NCI-H510A (cell line): Measurements from ENCODE around the gene LDLRAD4.

Experiments
- DNase-seq: peaks from one replicate; lab custom pipeline; 2025; lab: John Stamatoyannopoulos, UW

The LDLRAD4 gene

GRCh38 chr18:13514558-13514957 is 296.0 kb downstream of the LDLRAD4 start:
- DNase-seq: no peak

- DNase-seq: no peak
Observed at GRCh38 chr18:13516855-13517254, 298.3 kb downstream of the LDLRAD4 start.

GRCh38 chr18:13517369-13517768 is 298.8 kb downstream of the LDLRAD4 start:
- DNase-seq: no peak

GRCh38 chr18:13518382-13518781 is 299.8 kb downstream of the LDLRAD4 start:
- DNase-seq: no peak

- DNase-seq: no peak
Observed at GRCh38 chr18:13520306-13520705, 301.7 kb downstream of the LDLRAD4 start.

- DNase-seq: no peak
Observed at GRCh38 chr18:13520741-13521140, 302.2 kb downstream of the LDLRAD4 start.

- DNase-seq: no peak
Observed at GRCh38 chr18:13521418-13521817, 302.9 kb downstream of the LDLRAD4 start.

- DNase-seq: no peak
Observed at GRCh38 chr18:13522256-13522655, 303.7 kb downstream of the LDLRAD4 start.

- no peak for DNase-seq
Observed at GRCh38 chr18:13522861-13523660, 304.5 kb downstream of the LDLRAD4 start.

GRCh38 chr18:13524054-13524453 is 305.5 kb downstream of the LDLRAD4 start:
- no peak for DNase-seq

- no peak for DNase-seq
Observed at GRCh38 chr18:13524811-13525210, 306.3 kb downstream of the LDLRAD4 start.

GRCh38 chr18:13525381-13526029 is 306.9 kb downstream of the LDLRAD4 start:
- no peak for DNase-seq

- no peak for DNase-seq
Observed at GRCh38 chr18:13526519-13526918, 308.0 kb downstream of the LDLRAD4 start.

GRCh38 chr18:13527256-13527655 is 308.7 kb downstream of the LDLRAD4 start:
- no peak for DNase-seq

GRCh38 chr18:13527730-13528129 is 309.2 kb downstream of the LDLRAD4 start:
- no peak for DNase-seq

GRCh38 chr18:13528739-13529392 is 310.3 kb downstream of the LDLRAD4 start:
- DNase-seq: no peak

- DNase-seq: no peak
Observed at GRCh38 chr18:13530033-13530878, 311.7 kb downstream of the LDLRAD4 start.

- no peak for DNase-seq
Observed at GRCh38 chr18:13530879-13531387, 312.4 kb downstream of the LDLRAD4 start.

- DNase-seq: no peak
Observed at GRCh38 chr18:13531681-13532325, 313.2 kb downstream of the LDLRAD4 start.

- DNase-seq: no peak
Observed at GRCh38 chr18:13532406-13533075, 314.0 kb downstream of the LDLRAD4 start.

GRCh38 chr18:13534631-13535030 is 316.1 kb downstream of the LDLRAD4 start:
- no peak for DNase-seq
